Endodermal cell (in vitro differentiated cells): ENCODE measurements around the gene FGR. TPM values are rescaled to one million over a fixed set of nuclear protein-coding genes. Genes with fewer than 3 reads are reported as not detected.
A peak's percentile ranks its signal among the peaks of the same experiment; 100 is the strongest.
"Not testable (repeated sequence)": the region's sequence is repeated elsewhere in the genome, so short reads cannot be mapped to it uniquely, and the experiment has no call there.

ENCODE experiments used
- DNase-seq: peaks from one replicate; pipeline ENCODE4 v3.0.0-alpha.2; 2017
- H3K27ac ChIP-seq: 2 replicates; pipeline ENCODE4 v1.5.1; 2013; ENCODE audit warnings: mild to moderate bottlenecking, low read depth, low read length, moderate library complexity
- H3K27me3 ChIP-seq: 2 replicates; pipeline ENCODE4 v1.6.1; 2013; ENCODE audit warnings: mild to moderate bottlenecking, low read length, moderate library complexity; ENCODE audit not compliant: insufficient read depth, control insufficient read depth, poor library complexity, severe bottlenecking
- H3K36me3 ChIP-seq: 2 replicates; pipeline ENCODE4 v1.7.0; 2013; ENCODE audit warnings: mild to moderate bottlenecking, low read length, moderate library complexity; ENCODE audit not compliant: control insufficient read depth, insufficient read depth
- H3K4me1 ChIP-seq: one replicate; pipeline ENCODE4 v1.7.0; 2013; ENCODE audit warnings: low read length; ENCODE audit not compliant: control insufficient read depth, insufficient read depth
- H3K4me3 ChIP-seq: 2 replicates; pipeline ENCODE4 v1.5.1; 2013; ENCODE audit warnings: mild to moderate bottlenecking, low read length, moderate library complexity
- H3K9ac ChIP-seq: 2 replicates; pipeline ENCODE4 v1.6.1; 2013; ENCODE audit warnings: mild to moderate bottlenecking, low read length, moderate library complexity; ENCODE audit not compliant: poor library complexity, severe bottlenecking; ENCODE audit errors: extremely low read depth
- H3K9me3 ChIP-seq: 2 replicates; pipeline ENCODE4 v1.6.1; 2013; ENCODE audit warnings: mild to moderate bottlenecking, low read length, moderate library complexity; ENCODE audit not compliant: control insufficient read depth
- H3K27ac Mint-ChIP-seq: 2 replicates; pipeline ENCODE4 v1.8.0; 2020; ENCODE audit warnings: mixed read lengths
- H3K27me3 Mint-ChIP-seq: 2 replicates; pipeline ENCODE4 v1.8.0; 2021; ENCODE audit warnings: mild to moderate bottlenecking, mixed read lengths; ENCODE audit not compliant: insufficient read depth
- H3K36me3 Mint-ChIP-seq: 2 replicates; pipeline ENCODE4 v1.8.0; 2020; ENCODE audit warnings: low read depth, mixed read lengths
- H3K4me1 Mint-ChIP-seq: 2 replicates; pipeline ENCODE4 v1.8.0; 2020; ENCODE audit warnings: mixed read lengths
- H3K4me3 Mint-ChIP-seq: 2 replicates; pipeline ENCODE4 v1.8.0; 2020; ENCODE audit warnings: mild to moderate bottlenecking, moderate library complexity, mixed read lengths
- H3K9me3 Mint-ChIP-seq: 2 replicates; pipeline ENCODE4 v1.8.0; 2020; ENCODE audit warnings: mild to moderate bottlenecking, mixed read lengths
- WGBS, 2 experiments: methylation state at CpG; one replicate each; pipeline versions ENCODE4 v1.1.5 to v1.1.7; 2013; ENCODE audit warnings: missing lambda C conversion rate in 2 of 2, mixed read lengths in 1 of 2; ENCODE audit not compliant: insufficient coverage in 1 of 2, insufficient read length in 1 of 2; 5-methylcytosine and 5-hydroxymethylcytosine counted together
- long read RNA-seq, 4 experiments: library from polyadenylated mRNA in 2 of 4; library from RNA in 1 of 4; library from capped mRNA in 1 of 4; stranded (forward) in 3 of 4; unstranded in 1 of 4; transcript quantifications; one replicate each; pipeline ENCODE4 v2.0.0, GENCODE V29; 2020 to 2021; ENCODE audit warnings: inconsistent platforms in 1 of 4
- polyA plus RNA-seq, 2 experiments: library from polyadenylated mRNA; stranded (reverse); fragments of 50-300 nt; gene quantifications; one replicate each; pipeline ENCODE4 v1.2.3, GENCODE V29; 2013
- total RNA-seq, 2 donors: library from RNA; stranded (reverse); fragmentation: NEBNext Ultra II Directional in 1 of 2; extraction: Animal tissue kit (Norgen Biotek cat#: 25700) in 1 of 2; gene quantifications; 2 replicates in 1 of 2; 3 replicates in 1 of 2; pipeline ENCODE4 v1.2.1, GENCODE V29; 2021
- TF ChIP-seq, protein P1 (sequence below): fragments of 200-600 bp; sonication (generic); conservative IDR thresholded peaks from 2 replicates; pipeline ENCODE4 v1.5.0; 2021; ENCODE audit warnings: antibody characterized with exemption, mild to moderate bottlenecking

The FGR gene
- not detected for total RNA-seq
- 0.14 TPM for polyA plus RNA-seq (2013, experiment 1 of 2)
- not detected for polyA plus RNA-seq (2013, experiment 2 of 2)
- long read RNA-seq, experiment 1, result 0 reads
- long read RNA-seq, experiment 2, result 0 reads
- long read RNA-seq, experiment 3, partial matches to known transcripts, result 0 of 1 reads
- long read RNA-seq, experiment 3, other reads (novel, unspliced or antisense), result 1 of 1 reads
- long read RNA-seq, experiment 4, result 0 reads

DNA sequence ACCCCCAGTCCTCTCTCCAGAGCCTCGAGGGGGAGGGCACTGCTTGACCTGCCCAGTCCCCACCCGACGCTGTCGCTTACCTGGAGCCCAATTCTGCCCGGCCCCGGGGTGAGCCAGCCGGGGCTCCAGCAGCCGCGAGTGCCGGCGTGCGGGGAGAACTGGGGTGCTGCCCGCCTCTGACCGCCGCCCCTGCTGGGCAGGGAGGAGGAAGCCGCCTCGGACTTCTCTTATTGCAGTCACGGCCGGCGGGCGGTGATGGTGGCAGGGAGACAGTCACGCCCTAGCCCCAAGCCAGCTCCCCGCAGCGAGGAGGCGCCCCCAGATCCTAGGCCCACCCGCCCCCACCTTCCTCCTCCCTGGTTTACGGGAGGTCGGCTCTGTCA is at the start of gene FGR:
TSS of gene FGR (minus strand) at position 201 of the 383 bp plus-strand sequence. CDS start 11,269 bp downstream, outside the sequence.
- WGBS, 2 experiments, result 90 to 100% methylated on average over 3 to 28 of the region's 28 CpGs
- Mint-ChIP-seq H3K9me3 (no peaks in the 10 kb centered on the region), H3K27me3 (peaks cover 39% of the 10 kb centered on the region), H3K4me1 (peaks cover 2% of the 10 kb centered on the region), H3K4me3 (peak within 1 kb of the TSS; percentile 48), H3K27ac (no peak within 1 kb of the TSS), H3K36me3 (no peaks in the 10 kb centered on the region)
- H3K4me3 ChIP-seq, result peak within 1 kb of the TSS; percentile 60
- TF ChIP-seq, protein P1, sequence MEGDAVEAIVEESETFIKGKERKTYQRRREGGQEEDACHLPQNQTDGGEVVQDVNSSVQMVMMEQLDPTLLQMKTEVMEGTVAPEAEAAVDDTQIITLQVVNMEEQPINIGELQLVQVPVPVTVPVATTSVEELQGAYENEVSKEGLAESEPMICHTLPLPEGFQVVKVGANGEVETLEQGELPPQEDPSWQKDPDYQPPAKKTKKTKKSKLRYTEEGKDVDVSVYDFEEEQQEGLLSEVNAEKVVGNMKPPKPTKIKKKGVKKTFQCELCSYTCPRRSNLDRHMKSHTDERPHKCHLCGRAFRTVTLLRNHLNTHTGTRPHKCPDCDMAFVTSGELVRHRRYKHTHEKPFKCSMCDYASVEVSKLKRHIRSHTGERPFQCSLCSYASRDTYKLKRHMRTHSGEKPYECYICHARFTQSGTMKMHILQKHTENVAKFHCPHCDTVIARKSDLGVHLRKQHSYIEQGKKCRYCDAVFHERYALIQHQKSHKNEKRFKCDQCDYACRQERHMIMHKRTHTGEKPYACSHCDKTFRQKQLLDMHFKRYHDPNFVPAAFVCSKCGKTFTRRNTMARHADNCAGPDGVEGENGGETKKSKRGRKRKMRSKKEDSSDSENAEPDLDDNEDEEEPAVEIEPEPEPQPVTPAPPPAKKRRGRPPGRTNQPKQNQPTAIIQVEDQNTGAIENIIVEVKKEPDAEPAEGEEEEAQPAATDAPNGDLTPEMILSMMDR, result no peak
- H3K36me3 ChIP-seq, result no peaks in the 10 kb centered on the region
- H3K9ac ChIP-seq, result no peak within 1 kb of the TSS
- no peak within 1 kb of the TSS for H3K27ac ChIP-seq
- no peaks in the 10 kb centered on the region for H3K9me3 ChIP-seq
- peaks cover 20% of the 10 kb centered on the region for H3K27me3 ChIP-seq
- no peak for DNase-seq
- H3K4me1 ChIP-seq, result no peaks in the 10 kb centered on the region

DNA sequence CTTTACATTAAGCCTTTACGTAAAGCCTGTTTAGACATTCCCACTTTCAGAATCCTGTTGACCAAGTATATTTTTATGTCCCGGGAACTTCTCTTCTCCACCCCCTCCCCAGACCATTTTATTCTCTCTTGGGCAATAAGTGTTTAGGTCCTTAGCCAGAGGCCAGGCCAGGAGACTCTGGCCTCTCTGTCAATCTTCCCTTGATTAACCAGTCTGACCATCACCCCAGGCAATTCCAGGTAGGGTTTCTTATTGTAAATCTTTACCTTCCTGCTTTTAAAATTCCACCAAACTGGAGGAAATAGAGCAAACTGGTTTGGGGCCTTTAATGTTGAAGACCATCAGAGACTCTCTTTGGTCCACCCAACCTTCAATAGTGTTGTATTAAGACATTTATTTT is 49.2 kb upstream of the FGR start:
- no peaks in the 10 kb centered on the region for H3K36me3 ChIP-seq
- TF ChIP-seq, protein P1, result no peak
- peaks cover 30% of the 10 kb centered on the region for H3K9me3 ChIP-seq
- Mint-ChIP-seq H3K4me3 (no peak overlapping the region), H3K36me3 (peaks cover 6% of the 10 kb centered on the region), H3K4me1 (peaks cover 13% of the 10 kb centered on the region), H3K9me3 (peaks cover 44% of the 10 kb centered on the region), H3K27ac (no peak overlapping the region), H3K27me3 (peaks cover 2% of the 10 kb centered on the region)
- no peaks in the 10 kb centered on the region for H3K27me3 ChIP-seq
- no peak overlapping the region for H3K9ac ChIP-seq
- no peak for DNase-seq
- 86 to 100% methylated on average over 2 of the region's 2 CpGs for WGBS, 2 experiments
- no peak overlapping the region for H3K27ac ChIP-seq
- peaks cover 6% of the 10 kb centered on the region for H3K4me1 ChIP-seq
- H3K4me3 ChIP-seq, result no peak overlapping the region

DNA sequence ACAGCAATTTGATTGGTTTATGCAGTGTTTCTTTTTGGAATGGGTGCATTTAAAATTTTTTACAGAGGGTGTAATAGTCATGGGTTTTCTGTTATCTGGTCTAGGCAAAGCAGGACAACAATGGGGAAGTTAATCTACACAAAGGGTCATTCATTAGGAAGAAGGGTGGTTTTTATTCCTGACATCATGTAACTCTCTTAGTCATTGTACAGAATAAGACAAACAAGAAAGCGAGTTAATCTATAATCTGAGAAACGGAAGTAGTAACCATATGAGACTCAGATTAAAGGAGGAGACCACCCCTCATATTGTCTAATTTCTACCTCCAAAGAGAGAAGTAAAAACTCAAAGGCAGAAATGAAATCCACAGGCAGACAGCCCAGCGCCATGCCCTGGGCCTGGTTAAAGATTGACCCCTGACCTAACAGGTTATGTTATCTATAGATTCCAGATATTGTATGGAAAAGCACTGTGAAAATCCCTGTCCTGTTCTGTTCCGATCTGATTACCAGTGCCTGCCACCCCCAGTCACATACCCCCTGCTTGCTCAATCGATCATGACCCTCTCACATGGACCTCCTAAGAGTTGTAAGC is 47.5 kb upstream of the FGR start:
- Mint-ChIP-seq H3K4me1 (peaks cover 8% of the 10 kb centered on the region), H3K27me3 (peaks cover 3% of the 10 kb centered on the region), H3K9me3 (peaks cover 51% of the 10 kb centered on the region), H3K4me3 (no peak overlapping the region), H3K36me3 (peaks cover 6% of the 10 kb centered on the region), H3K27ac (no peak overlapping the region)
- WGBS, 2 experiments, result 85 to 100% methylated on average over 2 to 5 of the region's 5 CpGs
- no peak overlapping the region for H3K9ac ChIP-seq
- peaks cover 30% of the 10 kb centered on the region for H3K9me3 ChIP-seq
- TF ChIP-seq, protein P1, result no peak
- DNase-seq, result no peak
- no peaks in the 10 kb centered on the region for H3K27me3 ChIP-seq
- H3K27ac ChIP-seq, result no peak overlapping the region
- no peaks in the 10 kb centered on the region for H3K36me3 ChIP-seq
- no peak overlapping the region for H3K4me3 ChIP-seq
- peaks cover 6% of the 10 kb centered on the region for H3K4me1 ChIP-seq

DNA sequence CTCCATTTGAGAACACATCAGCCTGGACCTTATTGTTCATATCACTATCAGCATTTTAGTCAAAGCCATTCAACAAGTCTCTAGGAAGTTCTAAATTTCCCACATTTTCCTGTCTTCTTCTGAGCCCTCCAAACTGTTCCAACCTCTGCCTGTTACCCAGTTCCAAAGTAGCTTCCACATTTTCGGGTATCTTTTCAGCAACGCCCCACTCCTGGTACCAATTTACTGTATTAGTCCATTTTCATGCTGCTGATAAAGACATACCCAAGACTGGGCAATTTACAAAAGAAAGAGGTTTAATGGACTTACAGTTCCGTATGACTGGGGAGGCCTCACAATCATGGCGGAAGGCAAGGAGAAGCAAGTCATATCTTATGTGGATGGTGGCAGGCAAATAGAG is 46.6 kb upstream of the FGR start:
- H3K36me3 ChIP-seq, H3K27me3 Mint-ChIP-seq, H3K4me3 Mint-ChIP-seq, H3K4me1 Mint-ChIP-seq, H3K36me3 Mint-ChIP-seq, H3K27me3 ChIP-seq, H3K27ac Mint-ChIP-seq, H3K9ac ChIP-seq, H3K4me1 ChIP-seq, H3K27ac ChIP-seq, H3K4me3 ChIP-seq, DNase-seq: not testable (repeated sequence)
- H3K9me3 ChIP-seq, result peaks cover 30% of the 10 kb centered on the region
- WGBS, 2 experiments, result 96 to 100% methylated on average over 2 to 4 of the region's 4 CpGs
- peaks cover 51% of the 10 kb centered on the region for H3K9me3 Mint-ChIP-seq

DNA sequence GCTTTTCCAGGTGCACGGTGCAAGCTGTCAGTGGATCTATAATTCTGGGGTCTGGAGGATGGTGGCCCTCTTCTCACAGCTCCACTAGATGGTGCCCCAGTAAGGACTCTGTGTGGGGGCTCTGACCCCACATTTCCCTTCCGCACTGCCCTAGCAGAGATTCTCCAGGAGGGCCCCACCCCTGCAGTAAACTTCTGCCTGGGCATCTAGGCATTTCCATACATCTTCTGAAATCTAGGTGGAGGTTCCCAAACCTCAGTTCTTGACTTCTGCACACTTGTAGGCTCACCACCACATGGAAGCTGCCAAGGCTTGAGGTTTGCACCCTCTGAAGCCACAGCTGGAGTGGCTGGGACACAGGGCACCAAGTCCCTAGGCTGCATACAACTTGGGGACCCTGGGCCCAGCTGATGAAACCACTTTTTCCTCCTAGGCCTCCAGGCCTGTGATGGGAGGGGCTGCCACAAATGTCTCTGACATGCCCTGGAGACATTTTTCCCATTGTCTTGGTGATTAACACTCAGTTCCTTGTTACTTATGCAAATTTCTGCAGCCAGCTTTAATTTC is 45.3 kb upstream of the FGR start:
- not testable (repeated sequence) for H3K9ac ChIP-seq, H3K27ac ChIP-seq, H3K27me3 Mint-ChIP-seq, H3K27me3 ChIP-seq, H3K4me3 Mint-ChIP-seq, H3K4me1 Mint-ChIP-seq, H3K36me3 Mint-ChIP-seq, DNase-seq, H3K4me3 ChIP-seq, H3K27ac Mint-ChIP-seq, H3K4me1 ChIP-seq, H3K36me3 ChIP-seq
- peaks cover 30% of the 10 kb centered on the region for H3K9me3 ChIP-seq
- H3K9me3 Mint-ChIP-seq, result peaks cover 51% of the 10 kb centered on the region
- WGBS, 2 experiments, result 98% methylated on average over 2 of the region's 2 CpGs; no CpG with 5 or more reads in 1 of the 2 experiments
